Measurements from ENCODE around the gene PATE3.

The PATE3 gene

DNA sequence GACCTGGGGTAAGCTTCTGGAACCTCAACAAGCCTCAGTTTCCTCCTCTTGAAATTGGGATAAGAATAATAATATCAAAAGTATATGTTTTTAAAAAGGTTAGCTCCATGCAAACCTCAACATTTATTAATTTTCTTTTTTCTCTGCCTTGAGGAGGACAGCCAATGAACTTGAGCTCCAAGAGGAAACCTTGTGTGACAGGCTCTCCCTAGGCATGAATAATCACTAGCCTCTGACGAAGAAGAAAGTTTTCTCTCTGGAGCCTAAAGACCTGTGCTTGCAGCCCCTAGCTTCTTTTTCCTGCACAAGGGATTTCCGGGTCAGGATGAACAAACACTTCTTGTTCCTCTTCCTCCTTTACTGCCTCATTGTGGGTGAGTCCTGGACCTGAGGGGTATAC is at the start of gene PATE3:
TSS of gene PATE3 (plus strand) at position 301 of the 400 bp plus-strand sequence. CDS start at position 326, 25 bp downstream.
- DNase-seq = no peak

GRCh38 chr11:125740617-125741016 is 47.3 kb upstream of the PATE3 start:
- DNase-seq = no peak

DNA sequence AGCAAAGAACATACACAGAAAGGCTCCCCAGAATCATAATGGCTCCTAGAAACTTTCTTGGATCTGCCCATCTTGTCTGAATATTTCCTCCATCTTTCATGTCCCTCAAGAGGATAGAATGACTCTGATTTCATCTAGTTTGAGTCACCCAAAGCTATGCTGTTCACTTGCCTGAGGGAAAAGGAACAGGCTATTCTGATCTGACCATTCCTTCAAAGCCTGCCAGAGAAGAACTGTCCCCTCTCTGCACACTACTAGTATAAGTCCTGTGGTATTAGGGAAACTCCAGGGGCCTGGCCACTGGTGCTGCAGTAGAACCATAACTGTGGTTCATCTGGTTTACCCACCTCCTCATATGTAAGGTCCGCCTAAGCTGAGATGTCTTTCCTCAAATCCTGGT is 44.2 kb upstream of the PATE3 start:
- no peak for DNase-seq

GRCh38 chr11:125745979-125746378 is 41.9 kb upstream of the PATE3 start, which contains the start of gene PATE1:
Gene PATE1, plus strand, starts transcription at chr11:125746279. Its CDS starts 26 bp downstream, at chr11:125746305.
- no peak for DNase-seq

- no peak for DNase-seq
Observed at GRCh38 chr11:125750629-125751028, 37.3 kb upstream of the PATE3 start.

- DNase-seq = no peak
Observed at GRCh38 chr11:125756050-125756449, 31.9 kb upstream of the PATE3 start.

GRCh38 chr11:125762445-125762844 is 25.5 kb upstream of the PATE3 start:
- no peak for DNase-seq

- no peak for DNase-seq
Observed at GRCh38 chr11:125763483-125763882, 24.4 kb upstream of the PATE3 start.

DNA sequence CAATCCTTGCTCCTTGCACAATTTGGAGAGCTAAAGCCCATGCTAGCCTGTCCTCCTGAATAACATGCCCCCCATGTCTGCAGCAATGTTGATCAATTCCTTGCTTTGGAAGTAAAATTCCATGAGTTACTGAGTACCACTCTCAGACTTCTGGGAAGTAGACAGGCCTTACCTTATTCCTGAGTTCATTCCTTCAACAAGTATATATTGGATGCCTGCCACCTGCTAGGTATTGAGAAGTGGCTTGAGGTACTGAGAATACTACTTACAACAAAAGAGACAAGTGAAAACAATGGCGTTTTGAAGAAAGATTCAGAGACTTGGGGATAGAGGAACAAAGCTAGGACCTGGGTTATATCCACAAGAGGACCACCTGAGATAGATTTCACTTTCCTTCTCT is 21.7 kb upstream of the PATE3 start:
- DNase-seq = no peak

DNA sequence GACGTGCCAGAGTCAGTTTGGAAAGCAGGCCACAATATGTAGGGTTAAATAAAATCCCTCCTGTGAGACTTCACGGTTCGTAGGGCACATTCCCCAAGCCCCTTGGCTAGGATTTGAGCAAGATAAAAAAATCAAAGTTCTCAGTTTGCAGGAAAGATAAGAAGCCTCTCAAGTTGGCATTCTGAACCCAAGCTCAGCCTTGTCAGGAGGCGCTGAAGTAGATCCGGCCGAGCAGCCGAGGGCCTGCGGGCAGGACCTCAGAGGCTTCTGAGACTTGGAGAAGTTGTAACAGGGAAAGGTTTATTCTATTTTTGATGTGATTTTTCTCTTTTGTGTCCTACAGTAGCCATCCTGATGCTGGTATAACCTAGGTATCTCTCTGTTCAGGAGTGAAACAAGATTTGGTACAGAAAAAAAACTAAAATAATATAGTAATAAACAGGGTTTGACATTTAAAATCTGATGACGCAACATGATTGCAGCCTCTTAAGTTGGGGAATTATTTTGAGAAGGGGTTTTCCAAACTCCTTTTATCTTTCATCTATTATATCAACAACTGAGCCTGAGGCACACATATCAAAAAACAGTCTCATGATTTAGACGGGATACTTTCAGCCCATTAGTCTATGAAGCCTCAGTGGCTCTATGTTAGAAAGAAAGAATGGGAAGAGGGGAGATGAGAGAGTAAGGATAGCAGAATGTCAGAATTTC is 19.4 kb upstream of the PATE3 start:
- DNase-seq = no peak

DNA sequence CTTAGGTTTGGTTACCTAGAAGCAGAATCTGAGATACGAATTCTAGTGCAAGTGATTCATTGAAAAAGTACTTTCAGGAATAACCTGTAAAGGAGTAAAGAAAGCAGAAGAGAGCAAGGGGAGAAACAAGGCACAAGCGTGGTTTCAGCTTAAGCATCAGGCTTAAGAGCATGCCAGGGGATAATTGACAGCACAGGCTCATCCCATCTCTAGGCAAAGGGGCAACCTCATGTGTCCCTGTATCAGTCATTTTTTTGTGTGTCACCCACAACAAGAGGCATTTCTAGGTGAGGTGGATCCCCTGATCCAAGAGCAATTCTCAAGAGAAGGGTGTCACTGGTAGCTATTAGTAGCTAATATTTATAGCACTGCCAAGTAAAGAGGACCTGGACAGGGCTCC is 17.3 kb upstream of the PATE3 start:
- no peak for DNase-seq

GRCh38 chr11:125772834-125773505 is 15.0 kb upstream of the PATE3 start:
- no peak for DNase-seq

- no peak for DNase-seq
Observed at GRCh38 chr11:125773516-125773915, 14.4 kb upstream of the PATE3 start.

GRCh38 chr11:125777309-125777708 is 10.6 kb upstream of the PATE3 start:
- no peak for DNase-seq

DNA sequence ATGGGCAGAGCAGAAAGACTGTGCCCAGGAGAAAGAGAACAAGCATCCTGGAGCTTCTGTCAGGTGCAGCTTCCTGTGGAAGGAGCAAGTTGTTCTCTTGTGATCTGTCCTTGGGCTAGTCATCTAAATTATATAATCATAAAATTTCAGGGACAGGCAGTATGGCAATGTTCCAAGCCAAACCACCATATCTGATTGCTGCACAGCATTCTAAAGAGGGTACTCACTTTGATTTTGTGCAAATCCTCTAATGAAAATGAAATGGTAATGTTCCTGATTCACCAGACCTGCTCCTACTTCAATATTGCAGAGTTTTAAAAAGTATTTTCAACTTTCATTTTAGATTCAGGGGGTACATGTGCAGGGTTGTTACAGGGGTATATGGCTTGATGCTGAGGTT is 9.2 kb upstream of the PATE3 start, which contains the start of gene PATE2:
TSS of gene PATE2 (minus strand) at position 101 of the 400 bp plus-strand sequence. CDS start at position 46, 55 bp downstream.
- DNase-seq = no peak

GRCh38 chr11:125784678-125785077 is 3.2 kb upstream of the PATE3 start:
- DNase-seq = no peak

DNA sequence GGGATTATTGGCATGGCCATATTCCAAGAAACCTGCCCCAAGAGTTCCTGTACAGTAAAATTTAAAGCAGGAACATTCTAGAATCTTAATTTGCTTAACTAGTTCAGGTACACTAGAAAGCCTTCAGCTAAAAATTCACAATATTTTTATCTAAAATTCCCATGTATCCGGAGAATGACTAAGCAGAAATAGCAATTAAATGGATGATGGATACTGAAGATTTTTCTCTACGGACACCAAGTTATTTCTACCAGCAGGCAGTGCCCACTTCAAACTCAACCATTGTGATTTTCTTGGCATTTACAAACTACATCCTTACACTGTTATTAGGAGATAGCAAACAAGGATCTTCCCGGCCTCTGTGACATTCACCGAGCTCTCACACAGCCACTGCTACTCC is 2.9 kb downstream of the PATE3 start:
- DNase-seq = no peak

GRCh38 chr11:125797641-125798040 is 9.7 kb downstream of the PATE3 start:
- DNase-seq = no peak

DNA sequence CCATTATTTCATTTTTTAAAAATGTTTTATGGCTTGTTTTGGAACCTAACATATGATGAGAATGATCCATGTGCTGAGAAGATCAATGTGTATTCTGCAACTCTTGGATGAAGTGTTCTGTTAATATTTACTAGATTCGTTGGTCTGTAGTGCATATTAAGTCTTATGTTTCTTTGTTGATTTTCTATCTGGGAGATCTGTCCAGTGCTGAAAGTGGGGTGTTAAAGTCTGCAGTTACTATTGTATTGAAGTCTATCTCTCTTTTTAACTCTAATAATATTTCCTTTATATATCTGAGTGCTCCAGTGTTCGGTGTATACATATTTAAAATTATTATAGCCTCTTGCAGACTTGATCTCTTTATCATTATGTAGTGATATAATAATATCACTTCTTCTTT is 11.9 kb downstream of the PATE3 start:
- no peak for DNase-seq

DNA sequence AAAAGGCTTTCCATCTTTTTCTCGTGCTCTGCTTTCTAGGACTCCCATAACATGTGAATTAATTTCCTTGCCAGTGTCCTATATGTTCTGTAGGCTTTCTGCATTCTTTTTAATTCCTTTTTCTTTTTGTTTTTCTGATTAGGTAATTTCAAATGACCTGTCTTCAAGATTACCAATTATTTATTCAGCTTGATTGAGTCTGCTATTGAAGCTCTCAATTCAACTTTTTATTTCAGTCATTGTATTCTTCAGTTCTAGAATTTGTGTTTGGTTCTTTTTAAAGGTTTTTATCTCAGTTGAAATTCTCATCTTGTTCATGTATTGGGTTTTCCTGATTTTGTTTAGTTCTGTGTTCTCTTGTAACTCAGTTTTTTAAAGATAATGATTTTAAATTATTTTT is 14.5 kb downstream of the PATE3 start:
- no peak for DNase-seq

- DNase-seq = no peak
Observed at GRCh38 chr11:125807909-125808308, 20.0 kb downstream of the PATE3 start.

GRCh38 chr11:125833016-125833415 is 45.1 kb downstream of the PATE3 start, which contains the start of gene PATE4:
Gene PATE4, plus strand, starts transcription at chr11:125833316. Its CDS starts 44 bp downstream, at chr11:125833360.
- no peak for DNase-seq

GRCh38 chr11:125835748-125836147 is 47.8 kb downstream of the PATE3 start:
- no peak for DNase-seq
